Hematopoietic multipotent progenitor cell treated with erythropoietin and hydrocortisone succinate and interleukin-3 and kit ligand, for 8 days (in vitro differentiated cells): ENCODE results near the gene G0S2.
A peak's percentile ranks its signal among the peaks of the same experiment; 100 is the strongest.

Experiments used
- DNase-seq: peaks from one replicate; pipeline ENCODE4 v3.0.0-alpha.2; 2015

Gene G0S2

GRCh38 chr1:209674957-209675564, at the start of gene G0S2:
Gene G0S2 (plus strand): TSS chr1:209675412. CDS start chr1:209675685, 273 bp downstream.
- DNase-seq: peak; percentile 52

GRCh38 chr1:209625791-209626285, 49.4 kb upstream of the G0S2 start:
- no peak for DNase-seq

GRCh38 chr1:209626346-209627026, 48.7 kb upstream of the G0S2 start:
- no peak for DNase-seq

- DNase-seq: no peak
Measured at GRCh38 chr1:209627027-209627731, 48.0 kb upstream of the G0S2 start.

- DNase-seq: peak; percentile 76
Measured at GRCh38 chr1:209627732-209628196, 47.4 kb upstream of the G0S2 start.

- no peak for DNase-seq
Measured at GRCh38 chr1:209628618-209629299, 46.5 kb upstream of the G0S2 start.

GRCh38 chr1:209629621-209630382, 45.4 kb upstream of the G0S2 start:
- DNase-seq: no peak

- DNase-seq: no peak
Measured at GRCh38 chr1:209630383-209631225, 44.6 kb upstream of the G0S2 start.

- no peak for DNase-seq
Measured at GRCh38 chr1:209633335-209633997, 41.7 kb upstream of the G0S2 start.

- no peak for DNase-seq
Measured at GRCh38 chr1:209634005-209634737, 41.0 kb upstream of the G0S2 start.

GRCh38 chr1:209635850-209636249, 39.4 kb upstream of the G0S2 start:
- DNase-seq: no peak

- no peak for DNase-seq
Measured at GRCh38 chr1:209641832-209642172, 33.4 kb upstream of the G0S2 start.

GRCh38 chr1:209642816-209643215, 32.4 kb upstream of the G0S2 start:
- DNase-seq: peak; percentile 44

- no peak for DNase-seq
Measured at GRCh38 chr1:209643285-209644020, 31.8 kb upstream of the G0S2 start.

GRCh38 chr1:209645574-209646452, 29.4 kb upstream of the G0S2 start:
- peak; percentile 92 for DNase-seq

GRCh38 chr1:209646558-209646957, 28.7 kb upstream of the G0S2 start:
- DNase-seq: peak; percentile 24

GRCh38 chr1:209647156-209647555, 28.1 kb upstream of the G0S2 start:
- DNase-seq: peak; percentile 32

- DNase-seq: no peak
Measured at GRCh38 chr1:209648346-209648745, 26.9 kb upstream of the G0S2 start.
